IMR-90 (cell line): ENCODE data around the gene PGC. TPM values are rescaled to one million over a fixed set of nuclear protein-coding genes. Genes with fewer than 3 reads are reported as not detected.

Experiments used
- ATAC-seq: fragments of 200-7000 bp; cut with Tn5 transposase; 2 replicates; pipeline ENCODE4 v1.9.1; 2020; ENCODE audit warnings: low read depth, mild to moderate bottlenecking, moderate library complexity
- Bru-seq: library from RNA; stranded (reverse); fragments of 400-500 nt; gene quantifications from one replicate; lab custom pipeline; 2021; lab: Mats Ljungman, UMichigan
- BruChase-seq, 2 experiments: library from RNA; stranded (reverse); fragments of 400-500 nt; gene quantifications; one replicate each; lab custom pipeline; 2021; lab: Mats Ljungman, UMichigan
- BruUV-seq: library from RNA; stranded (reverse); fragments of 400-500 nt; replicated peaks from 2 replicates; lab custom pipeline; 2021; lab: Mats Ljungman, UMichigan
- CTCF ChIA-PET: fragments of 300-600 bp; formaldehyde crosslinking; extraction: SDS; loops from one replicate; lab custom pipeline; 2021; ENCODE audit warnings: antibody characterized with exemption; lab: Yijun Ruan, JAX
- POLR2A ChIA-PET: fragments of 300-600 bp; sonication (Branson Sonifier 250); formaldehyde crosslinking; loops from one replicate; lab custom pipeline; 2022; ENCODE audit warnings: antibody characterized with exemption; ENCODE audit not compliant: unreplicated experiment; lab: Charles Lee
- DNase-seq: peaks from one replicate; pipeline ENCODE4 v3.0.0; 2013
- H2AFZ ChIP-seq: replicated peaks from 2 replicates; pipeline ENCODE3; 2013; ENCODE audit warnings: low read length, mild to moderate bottlenecking; ENCODE audit not compliant: poor library complexity
- H2AK5ac ChIP-seq: 2 replicates; pipeline ENCODE4 v1.6.1; 2013; ENCODE audit warnings: low read depth, low read length, inconsistent platforms
- H2AK9ac ChIP-seq: replicated peaks from 2 replicates; pipeline ENCODE3; 2013; ENCODE audit warnings: mild to moderate bottlenecking, low read depth, low read length, moderate library complexity; ENCODE audit not compliant: poor library complexity
- H2BK120ac ChIP-seq: 2 replicates; pipeline ENCODE4 v1.6.1; 2013; ENCODE audit warnings: low read depth, low read length, inconsistent platforms
- H2BK15ac ChIP-seq: 3 replicates; pipeline ENCODE4 v1.6.1; 2013; ENCODE audit warnings: low read depth, low read length, inconsistent platforms
- H2BK20ac ChIP-seq: 2 replicates; pipeline ENCODE4 v1.6.1; 2013; ENCODE audit warnings: low read depth, mild to moderate bottlenecking, inconsistent platforms, low read length, moderate library complexity
- H2BK5ac ChIP-seq: 2 replicates; pipeline ENCODE4 v1.6.1; 2013; ENCODE audit warnings: mild to moderate bottlenecking, low read depth, low read length, inconsistent platforms; ENCODE audit not compliant: poor library complexity, severe bottlenecking
- H3K14ac ChIP-seq: replicated peaks from 2 replicates; pipeline ENCODE4 v1.6.1; 2013; ENCODE audit warnings: low read depth, low read length, inconsistent platforms
- H3K18ac ChIP-seq: 2 replicates; pipeline ENCODE4 v1.6.1; 2013; ENCODE audit warnings: low read depth, low read length, control low read depth
- H3K23ac ChIP-seq: 2 replicates; pipeline ENCODE4 v1.6.1; 2013; ENCODE audit warnings: low read depth, low read length, inconsistent platforms
- H3K27ac ChIP-seq: 2 replicates; pipeline ENCODE4 v1.5.1; 2013; ENCODE audit warnings: mild to moderate bottlenecking, control low read depth, low read length; ENCODE audit not compliant: insufficient read depth
- H3K27me3 ChIP-seq: 2 replicates; pipeline ENCODE4 v1.6.1; 2013; ENCODE audit warnings: low read length; ENCODE audit not compliant: control insufficient read depth, insufficient read depth
- H3K36me3 ChIP-seq: 2 replicates; pipeline ENCODE4 v1.6.1; 2013; ENCODE audit warnings: low read length, mixed read lengths; ENCODE audit not compliant: control insufficient read depth, insufficient read depth
- H3K4ac ChIP-seq: 2 replicates; pipeline ENCODE4 v1.6.1; 2013; ENCODE audit warnings: low read depth, low read length, inconsistent platforms
- H3K4me1 ChIP-seq: 2 replicates; pipeline ENCODE4 v1.6.1; 2013; ENCODE audit warnings: low read length, mixed read lengths; ENCODE audit not compliant: control insufficient read depth, insufficient read depth
- H3K4me2 ChIP-seq: 2 replicates; pipeline ENCODE4 v1.6.1; 2013; ENCODE audit warnings: low read depth, mild to moderate bottlenecking, control low read depth, low read length, moderate library complexity
- H3K4me3 ChIP-seq: 2 replicates; pipeline ENCODE4 v1.5.1; 2013; ENCODE audit warnings: low read depth, mild to moderate bottlenecking, control low read depth, low read length, moderate library complexity; ENCODE audit not compliant: insufficient read depth
- H3K56ac ChIP-seq: 2 replicates; pipeline ENCODE4 v1.6.1; 2013; ENCODE audit warnings: low read length, inconsistent platforms; ENCODE audit not compliant: insufficient read depth; ENCODE audit errors: extremely low read depth
- H3K79me1 ChIP-seq, 2 experiments: 2 replicates each; pipeline ENCODE4 v1.6.1; 2013; ENCODE audit warnings: low read length in 2 of 2, inconsistent platforms in 1 of 2, low read depth in 1 of 2
- H3K9ac ChIP-seq: 2 replicates; pipeline ENCODE4 v1.6.1; 2013; ENCODE audit warnings: low read depth, low read length, control low read depth
- H3K9me1 ChIP-seq: 2 replicates; pipeline ENCODE4 v1.6.1; 2013; ENCODE audit warnings: low read length, inconsistent platforms; ENCODE audit not compliant: insufficient read depth
- H3K9me3 ChIP-seq: 2 replicates; pipeline ENCODE4 v1.6.1; 2013; ENCODE audit warnings: low read length; ENCODE audit not compliant: control insufficient read depth, insufficient read depth
- H4K20me1 ChIP-seq: 2 replicates; pipeline ENCODE4 v1.6.1; 2013; ENCODE audit warnings: low read length, inconsistent platforms; ENCODE audit not compliant: insufficient read depth
- H4K5ac ChIP-seq: 2 replicates; pipeline ENCODE4 v1.6.1; 2013; ENCODE audit warnings: mild to moderate bottlenecking, low read depth, low read length, control low read depth
- H4K8ac ChIP-seq, 2 experiments: 2 replicates each; pipeline ENCODE4 v1.6.1; 2013; ENCODE audit warnings: low read depth in 2 of 2, low read length in 2 of 2, control low read depth in 1 of 2, inconsistent platforms in 1 of 2
- H4K91ac ChIP-seq: 2 replicates; pipeline ENCODE4 v1.6.1; 2013; ENCODE audit warnings: low read depth, low read length, inconsistent platforms; ENCODE audit not compliant: insufficient read depth
- CEBPB ChIP-seq: IDR thresholded peaks from 2 replicates; pipeline ENCODE4 v1.6.1; 2012; ENCODE audit warnings: low read depth, low read length, improper control_type of control experiment
- ELK1 ChIP-seq: fragments of 150-350 bp; IDR thresholded peaks from 2 replicates; pipeline ENCODE4 v1.6.1; 2016; ENCODE audit warnings: low read depth, mild to moderate bottlenecking, low read length, moderate library complexity, borderline replicate concordance
- MAFK ChIP-seq: IDR thresholded peaks from 2 replicates; pipeline ENCODE4 v1.6.1; 2012; ENCODE audit warnings: low read depth, low read length, improper control_type of control experiment
- NFE2L2 ChIP-seq: fragments of 150-350 bp; IDR thresholded peaks from 2 replicates; pipeline ENCODE4 v1.6.1; 2016; ENCODE audit warnings: low read depth, mild to moderate bottlenecking, low read length
- POLR2A ChIP-seq: IDR thresholded peaks from 2 replicates; pipeline ENCODE4 v1.6.1; 2012; ENCODE audit warnings: mild to moderate bottlenecking, low read depth, low read length
- RAD21 ChIP-seq: IDR thresholded peaks from 2 replicates; pipeline ENCODE4 v1.6.1; 2012; ENCODE audit warnings: low read length, improper control_type of control experiment
- RCOR1 ChIP-seq: IDR thresholded peaks from 2 replicates; pipeline ENCODE4 v1.6.1; 2012; ENCODE audit warnings: mild to moderate bottlenecking, low read length, improper control_type of control experiment; ENCODE audit not compliant: insufficient replicate concordance
- USF2 ChIP-seq: fragments of 150-350 bp; IDR thresholded peaks from 2 replicates; pipeline ENCODE4 v1.6.1; 2017; ENCODE audit warnings: mild to moderate bottlenecking, antibody characterized with exemption, low read length, low read depth
- WGBS, 2 experiments: methylation state at CpG; one replicate each; pipeline versions ENCODE4 v1.1.5 to v1.1.7; 2013; ENCODE audit warnings: missing lambda C conversion rate in 2 of 2; ENCODE audit not compliant: insufficient read length in 1 of 2; ENCODE audit errors: extremely low coverage in 2 of 2; 5-methylcytosine and 5-hydroxymethylcytosine counted together
- dilution Hi-C: fragments of 300-500 bp; cut with HindIII; formaldehyde crosslinking; loops from one replicate; pipeline ENCODE4 v1.14.3; 2018; ENCODE audit warnings: low sequenced_read_pairs; ENCODE audit not compliant: unreplicated experiment
- in situ Hi-C: fragments of 300-500 bp; cut with MboI; formaldehyde crosslinking; loops from 3 replicates; pipeline ENCODE4 v1.14.3; 2019; ENCODE audit warnings: low sequenced_read_pairs, inconsistent platforms, mixed read lengths
- intact Hi-C: fragments of 100-400 bp; cut with micrococcal nuclease; formaldehyde crosslinking; loops from 2 replicates; pipeline ENCODE4 v1.10.0; 2022
- long read RNA-seq: library from polyadenylated mRNA; unstranded; transcript quantifications from one replicate; pipeline ENCODE4 v2.0.0, GENCODE V29; 2021; ENCODE audit not compliant: unreplicated experiment
- polyA plus RNA-seq, 3 experiments: library from polyadenylated mRNA; depleted of rRNA; stranded (reverse); fragments of >200 nt; gene quantifications; 2 replicates each; pipeline ENCODE4 v1.2.3, GENCODE V29; 2012; ENCODE audit warnings: low replicate concordance in 1 of 3
- total RNA-seq: library from RNA; depleted of rRNA; stranded (reverse); fragments of >200 nt; gene quantifications from 2 replicates; pipeline ENCODE4 v1.2.3, GENCODE V29; 2012; rRNA removed

PGC gene
- total RNA-seq = not detected in 2 replicates
- polyA plus RNA-seq (2012; rRNA removed) = not detected in 2 replicates
- not detected in 2 replicates for polyA plus RNA-seq (2012; cell fraction: cytosol; rRNA removed)
- polyA plus RNA-seq (2012; cell fraction: nucleus; rRNA removed; ENCODE audit: low replicate concordance) = not detected in 2 replicates
- Bru-seq, nascent RNA = not detected
- BruChase-seq, experiment 1, labeled RNA remaining after a 6-hour chase = percentile 4 among the genes with signal in this experiment
- not detected for BruChase-seq, experiment 2, labeled RNA remaining after a 2-hour chase
- long read RNA-seq = 0 reads

- dilution Hi-C loops (no loop called here), in situ Hi-C loops (no loop called here), intact Hi-C loops (no loop called here)
- H3K27me3 ChIP-seq = peaks cover 13% of the 10 kb centered on the region
- H3K79me1 ChIP-seq = no peaks in the 10 kb centered on the region
- no TSS peak for BruUV-seq
- no peak within 1 kb of the TSS for H2AK5ac ChIP-seq
- no peak within 1 kb of the TSS for H3K4ac ChIP-seq
- H2BK20ac ChIP-seq = no peak within 1 kb of the TSS
- H3K4me3 ChIP-seq = no peak within 1 kb of the TSS
- H2AFZ ChIP-seq = no peak within 1 kb of the TSS
- H3K4me1 ChIP-seq = no peaks in the 10 kb centered on the region
- DNase-seq (no peak), ATAC-seq (no peak)
- H3K4me2 ChIP-seq = no peak within 1 kb of the TSS
- H3K9ac ChIP-seq = no peak within 1 kb of the TSS
- H3K23ac ChIP-seq = no peak within 1 kb of the TSS
- H3K9me1 ChIP-seq = no peaks in the 10 kb centered on the region
- no peaks in the 10 kb centered on the region for H4K20me1 ChIP-seq
- H4K8ac ChIP-seq = no peak within 1 kb of the TSS
- H2BK120ac ChIP-seq = no peak within 1 kb of the TSS
- CTCF ChIA-PET = no interaction called here
- H2BK5ac ChIP-seq = no peak within 1 kb of the TSS
- no peaks in the 10 kb centered on the region for H3K36me3 ChIP-seq
- no peak within 1 kb of the TSS for H3K18ac ChIP-seq
- no peak within 1 kb of the TSS for H3K14ac ChIP-seq
- 85% methylated on average over 8 of the region's 15 CpGs; no CpG with 5 or more reads in 1 of the 2 experiments for WGBS, 2 experiments
- no peak within 1 kb of the TSS for H4K91ac ChIP-seq
- POLR2A ChIA-PET = no interaction called here
- no peak within 1 kb of the TSS for H2BK15ac ChIP-seq
- H3K56ac ChIP-seq = no peak within 1 kb of the TSS
- no peak within 1 kb of the TSS for H2AK9ac ChIP-seq
- H4K5ac ChIP-seq = no peak within 1 kb of the TSS
- no peak within 1 kb of the TSS for H3K27ac ChIP-seq
- TF ChIP-seq RAD21 (no peak), POLR2A (no peak), ELK1 (no peak), RCOR1 (no peak), USF2 (no peak), CEBPB (peak; percentile 60), MAFK (no peak), NFE2L2 (no peak)
- H3K9me3 ChIP-seq = no peaks in the 10 kb centered on the region
These were observed at the start of gene PGC for GRCh38 chr6:41747256-41748101. Gene PGC (minus strand): TSS chr6:41747397. CDS start chr6:41747334, 63 bp downstream.
